GM18498 (cell line): ENCODE data around the gene IPO5.
"Not testable (repeated sequence)": the region's sequence is repeated elsewhere in the genome, so short reads cannot be mapped to it uniquely, and the experiment has no call there.

Experiments
- ATAC-seq: cut with Tn5 transposase; IDR thresholded peaks from one replicate; pipeline ENCODE4 v1.9.1; 2021; ENCODE audit warnings: mild to moderate bottlenecking, moderate library complexity; ENCODE audit not compliant: unreplicated experiment

The IPO5 gene

DNA sequence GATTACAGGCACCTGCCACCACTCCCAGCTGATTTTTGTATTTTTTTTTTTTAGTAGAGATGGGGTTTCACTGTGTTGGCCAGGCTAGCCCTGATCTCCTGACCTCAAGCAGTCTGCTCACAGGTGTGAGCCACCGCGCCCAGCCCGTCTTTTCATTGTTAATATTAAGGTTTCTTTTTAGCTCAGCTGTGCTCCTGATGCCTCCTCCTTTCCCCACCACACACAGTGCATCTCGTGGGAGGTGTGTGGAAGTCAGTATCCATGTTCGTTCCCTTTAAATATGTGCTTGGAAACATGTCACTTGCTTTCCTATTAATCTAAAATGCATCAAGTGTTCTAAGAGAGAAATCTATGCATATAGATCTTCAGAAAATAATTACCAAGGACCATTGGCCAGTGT is 53.5 kb downstream of the IPO5 start:
- no peak for ATAC-seq

DNA sequence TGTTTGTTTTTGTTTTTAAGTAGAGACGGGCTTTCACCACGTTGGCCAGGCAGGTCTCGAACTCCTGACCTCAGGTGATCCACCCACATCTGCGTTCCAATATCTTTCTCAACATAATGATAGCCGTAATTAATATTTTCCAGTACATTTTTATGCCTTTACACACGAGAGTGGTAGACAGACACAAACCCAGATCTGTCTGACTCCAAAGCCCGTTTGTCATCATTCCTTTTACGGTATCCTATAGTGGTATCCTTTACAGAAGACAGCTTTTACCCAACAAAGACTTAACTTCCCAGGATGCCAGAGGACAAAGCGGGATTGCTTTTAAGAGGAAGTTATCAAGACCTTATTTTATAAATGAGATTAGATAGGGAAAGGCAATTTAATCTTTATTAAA is 59.8 kb downstream of the IPO5 start:
- ATAC-seq: no peak

DNA sequence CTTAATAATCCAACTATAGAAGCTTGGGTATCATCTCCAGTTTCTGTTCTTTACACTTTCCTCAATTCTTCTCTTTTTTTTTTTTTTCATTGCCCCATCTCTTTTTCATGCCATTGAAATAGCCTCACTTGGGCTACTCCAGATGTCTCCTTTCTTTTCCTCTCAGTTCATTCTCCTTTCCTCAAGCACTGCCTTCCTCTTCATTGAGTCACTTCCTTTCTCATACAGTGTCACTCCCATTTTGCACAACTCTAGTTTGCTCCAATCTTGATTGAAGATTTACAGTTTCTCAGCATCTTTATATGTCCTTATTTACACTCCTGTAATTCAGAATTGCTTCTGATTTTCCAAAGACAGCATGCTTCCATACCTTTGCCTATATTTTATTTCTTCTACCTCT is 61.3 kb downstream of the IPO5 start:
- no peak for ATAC-seq

DNA sequence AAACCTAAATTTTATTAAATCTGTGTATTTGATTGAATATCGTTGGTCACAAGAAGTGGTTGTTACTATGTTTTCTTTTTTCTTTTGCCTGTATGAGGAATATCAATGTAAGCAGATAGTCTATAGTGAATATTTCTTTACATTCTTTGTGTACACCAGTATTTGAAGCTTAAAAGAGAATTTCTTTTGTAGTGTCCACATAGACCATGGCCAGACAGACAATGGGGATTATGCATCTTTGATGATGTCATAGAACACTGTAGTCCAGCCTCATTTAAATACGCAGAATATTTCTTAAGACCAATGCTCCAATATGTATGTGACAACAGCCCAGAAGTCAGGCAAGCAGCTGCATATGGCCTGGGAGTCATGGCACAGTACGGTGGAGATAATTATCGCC is 64.8 kb downstream of the IPO5 start:
- no peak for ATAC-seq

DNA sequence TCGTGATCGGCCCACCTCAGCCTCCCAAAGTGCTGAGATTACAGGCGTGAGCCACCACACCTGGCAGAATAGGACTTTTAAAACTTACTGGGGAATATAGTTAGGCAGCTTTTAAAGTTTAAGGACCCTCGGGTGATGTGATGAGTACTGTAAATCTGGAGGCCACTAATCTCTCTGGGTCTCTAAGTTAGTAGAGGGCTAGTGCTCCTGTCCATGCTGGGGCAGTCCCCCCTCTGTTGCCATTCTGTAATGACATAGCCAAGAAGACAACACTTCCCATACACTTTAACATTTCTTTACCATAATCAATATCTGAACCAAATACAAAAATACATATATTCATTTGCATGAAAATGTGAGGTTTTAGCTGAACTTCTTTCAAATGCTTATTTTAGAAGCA is 65.7 kb downstream of the IPO5 start:
- no peak for ATAC-seq

DNA sequence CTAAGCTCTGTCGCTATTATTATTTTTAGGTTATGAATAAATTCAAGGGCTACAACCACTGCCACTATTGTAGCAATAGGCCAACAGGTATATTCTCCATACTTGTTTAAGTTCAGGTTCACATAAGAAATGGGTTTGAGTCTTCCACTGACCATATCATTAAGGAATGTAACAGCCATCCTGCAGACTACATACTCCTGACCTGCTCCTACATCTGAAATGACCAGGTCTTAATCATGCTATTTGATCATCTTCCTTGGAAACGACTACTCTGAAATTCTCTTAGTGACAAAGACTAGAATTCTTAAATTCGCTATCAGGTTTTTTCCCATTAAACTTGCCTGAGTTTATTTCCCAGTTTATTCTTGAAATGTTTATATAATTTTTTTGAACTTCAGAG is 66.8 kb downstream of the IPO5 start:
- ATAC-seq: no peak

DNA sequence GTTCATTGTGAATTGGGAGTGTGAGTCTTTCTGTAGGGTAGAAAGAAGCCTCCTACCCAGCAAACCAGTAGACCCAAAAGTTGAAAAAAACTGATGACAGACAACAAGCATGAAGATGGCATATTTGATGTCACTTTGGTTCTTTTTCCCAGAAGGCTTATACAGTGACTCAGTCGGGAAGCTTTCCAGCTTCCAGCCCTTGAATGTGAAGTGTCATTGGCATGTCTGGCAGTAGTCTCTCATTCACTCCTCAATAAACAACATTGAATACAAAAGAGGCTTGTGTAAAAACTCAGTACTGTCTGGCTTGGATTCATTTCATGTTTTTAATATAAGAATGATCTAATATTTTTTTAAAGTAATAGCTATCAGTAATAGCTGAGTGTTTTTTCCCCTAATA is 68.7 kb downstream of the IPO5 start:
- ATAC-seq: no peak

DNA sequence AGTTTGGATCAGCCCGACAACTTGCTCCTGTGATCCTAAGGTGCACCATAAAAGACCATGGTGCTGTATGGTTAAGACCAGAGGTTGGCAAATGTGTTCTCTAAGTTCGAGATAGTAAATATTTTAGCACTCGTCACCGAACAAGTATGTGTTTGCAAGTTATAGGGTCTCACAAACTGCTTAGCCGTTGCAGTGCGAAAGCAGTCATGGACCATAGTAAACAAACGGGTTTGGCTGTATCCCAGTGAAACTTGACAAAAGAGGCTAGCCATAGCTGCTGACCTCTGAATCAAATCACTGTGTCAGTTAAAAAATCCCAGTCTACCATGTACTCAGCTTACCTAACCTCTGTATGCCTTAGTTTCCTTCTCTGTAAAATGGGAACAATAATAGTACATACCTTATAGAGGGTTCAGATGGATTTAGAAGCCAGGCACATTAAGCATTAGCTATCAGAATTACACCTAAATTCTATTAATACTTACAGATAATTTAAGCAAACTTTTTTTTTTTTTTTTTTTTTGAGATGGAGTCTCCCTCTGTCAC is 72.1 kb downstream of the IPO5 start:
- ATAC-seq: no peak

DNA sequence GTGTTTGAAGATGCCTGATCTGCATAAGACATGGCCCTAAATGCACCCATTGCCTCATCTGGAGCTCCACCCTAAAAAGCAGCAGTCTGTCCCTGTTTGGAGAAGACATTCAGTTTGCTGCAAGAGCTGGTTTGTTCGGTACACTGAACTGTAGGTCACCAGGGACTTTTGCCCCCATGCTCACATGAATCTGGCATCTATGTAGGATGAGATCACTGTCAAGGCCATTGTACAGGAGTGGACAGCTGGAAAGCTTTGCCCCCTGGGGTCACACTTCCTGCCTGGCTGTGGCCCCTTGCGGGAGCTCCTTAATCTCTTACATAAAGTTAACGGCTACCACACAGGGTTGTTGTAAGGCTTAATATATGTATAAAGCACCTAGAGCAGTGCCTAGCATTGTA is 73.0 kb downstream of the IPO5 start:
- ATAC-seq: no peak

DNA sequence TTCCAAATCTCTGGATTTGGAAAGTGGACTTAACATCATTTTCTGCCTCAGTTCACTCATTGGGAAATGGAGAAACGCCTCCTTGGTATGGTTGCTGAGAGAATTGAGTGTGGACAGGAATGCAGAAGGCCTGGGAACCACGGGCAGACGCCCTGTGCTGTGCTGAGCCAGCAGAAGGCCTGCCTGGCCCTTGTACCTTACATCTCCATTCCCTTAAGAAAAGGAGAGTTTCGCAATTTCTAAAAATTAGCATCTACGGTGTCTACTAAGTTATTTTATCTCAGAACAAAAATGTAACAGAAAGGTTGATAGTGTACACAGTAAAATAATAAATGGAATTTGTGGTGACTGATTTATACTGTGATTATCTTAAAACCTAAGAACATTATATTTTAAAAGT is 78.7 kb downstream of the IPO5 start:
- ATAC-seq: no peak

DNA sequence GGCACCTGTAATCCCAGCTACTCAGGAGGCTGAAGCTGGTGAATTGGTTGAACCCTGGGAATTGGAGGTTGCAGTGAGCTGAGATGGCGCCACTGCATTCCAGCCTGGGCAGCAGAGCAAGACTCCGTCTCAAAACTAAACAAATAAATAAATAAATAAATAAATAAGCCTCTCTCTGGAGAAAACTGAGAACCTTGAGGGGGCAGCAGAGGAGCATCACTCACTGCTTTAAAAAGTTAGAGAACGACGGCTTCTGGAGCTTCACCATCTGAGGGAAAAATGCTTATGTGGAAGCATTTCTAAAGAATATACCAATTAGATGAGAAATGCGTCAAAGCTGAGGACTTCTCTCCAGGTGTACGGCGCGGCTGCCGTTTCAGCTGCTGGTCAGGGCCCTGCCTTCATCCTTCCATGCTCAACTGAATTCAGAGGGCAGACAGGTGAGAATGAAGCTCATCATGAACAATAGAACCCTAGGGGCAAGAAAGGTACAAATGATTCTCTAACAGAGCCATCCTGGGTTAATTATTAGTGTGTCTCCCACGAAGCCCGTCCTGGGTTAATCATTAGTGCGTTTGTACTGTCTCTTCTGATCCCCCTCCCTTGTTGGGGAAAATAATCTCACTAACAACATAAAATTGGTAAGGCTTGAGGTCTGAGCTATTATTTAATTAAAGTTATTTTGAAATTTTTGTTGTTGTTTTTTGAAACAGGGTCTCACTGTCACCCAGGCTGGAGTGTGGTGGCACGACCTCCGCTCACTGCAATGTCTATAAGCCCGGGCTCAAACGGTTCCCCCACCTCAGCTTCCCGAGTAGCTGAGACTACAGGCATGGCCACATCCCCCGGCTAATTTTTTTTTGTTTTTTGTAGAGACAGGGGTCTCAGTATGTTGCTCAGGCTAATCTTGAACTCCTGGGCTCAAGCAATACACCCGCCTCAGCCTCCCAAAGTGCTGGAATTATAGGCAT is 80.1 kb downstream of the IPO5 start:
- no peak for ATAC-seq

DNA sequence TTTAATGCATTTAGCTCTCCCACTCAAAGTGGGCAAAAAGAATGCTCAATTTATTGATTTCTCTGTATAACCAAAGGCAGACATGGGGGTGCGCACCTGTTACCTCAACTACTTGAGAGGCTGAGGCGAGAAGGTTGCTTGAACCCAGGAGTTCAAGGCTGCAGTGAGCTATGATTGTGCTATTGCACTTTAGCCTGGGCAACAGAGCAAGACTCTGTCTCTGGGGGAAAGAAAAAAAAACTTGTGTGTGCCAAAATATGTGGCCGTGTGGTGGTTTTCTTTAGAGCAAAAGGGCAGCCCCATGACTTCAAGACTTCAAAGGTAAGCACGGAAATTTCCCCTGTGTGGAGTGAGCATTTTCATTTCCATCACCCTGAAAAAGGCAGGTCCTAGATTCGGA is 81.9 kb downstream of the IPO5 start:
- no peak for ATAC-seq

DNA sequence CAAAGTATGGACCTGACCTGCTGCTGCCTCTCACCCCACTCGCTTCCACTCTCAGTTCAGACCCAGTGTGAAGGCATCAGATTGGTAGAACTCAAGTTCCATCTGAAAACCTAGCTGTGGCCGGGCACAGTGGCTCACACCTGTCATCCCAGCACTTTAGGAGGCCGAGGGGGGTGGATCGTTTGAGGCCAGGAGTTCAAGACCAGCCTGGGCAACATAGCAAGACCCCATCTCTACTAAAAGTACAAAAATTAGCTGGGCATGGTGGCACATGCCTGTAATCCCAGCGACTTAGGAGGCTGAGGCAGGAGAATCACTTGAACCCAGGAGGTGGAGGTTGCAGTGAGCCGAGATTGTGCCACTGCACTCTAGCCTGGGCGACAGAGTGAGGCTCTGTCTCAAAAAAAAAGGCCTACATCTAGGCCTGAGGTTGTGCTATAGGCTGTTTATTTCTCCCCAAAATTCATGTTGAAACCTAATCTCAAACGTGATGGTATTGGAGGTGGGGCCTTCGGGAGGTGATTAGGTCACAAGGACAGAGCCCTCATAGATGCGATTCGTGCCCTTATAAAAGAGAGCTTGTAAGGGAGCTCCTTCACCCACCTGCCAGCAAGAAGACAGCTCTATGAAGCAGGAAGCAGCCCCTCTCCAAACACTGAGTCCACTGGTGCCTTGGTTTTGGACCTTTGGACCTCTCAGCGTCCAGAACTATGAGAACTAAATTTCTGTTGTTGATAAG is 83.3 kb downstream of the IPO5 start:
- not testable (repeated sequence) for ATAC-seq

DNA sequence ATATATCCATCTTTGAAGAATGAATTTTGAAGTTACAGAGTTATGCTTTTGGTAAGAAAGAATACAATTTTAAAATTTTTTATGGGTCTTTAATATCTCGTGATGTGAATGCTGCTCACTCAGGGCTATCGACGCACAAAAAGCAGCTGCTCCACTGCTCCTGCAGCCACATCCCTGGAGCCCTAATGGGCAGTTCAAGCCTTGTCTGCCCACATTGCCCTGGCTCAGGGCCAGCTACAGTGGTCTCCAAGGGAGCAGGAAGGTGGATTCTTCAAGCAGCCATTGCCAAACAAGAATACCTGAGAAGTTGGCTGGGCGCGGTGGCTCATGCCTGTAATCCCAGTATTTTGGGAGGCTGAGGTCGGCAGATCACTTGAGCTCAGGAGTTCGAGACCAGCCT is 85.8 kb downstream of the IPO5 start:
- no peak for ATAC-seq

DNA sequence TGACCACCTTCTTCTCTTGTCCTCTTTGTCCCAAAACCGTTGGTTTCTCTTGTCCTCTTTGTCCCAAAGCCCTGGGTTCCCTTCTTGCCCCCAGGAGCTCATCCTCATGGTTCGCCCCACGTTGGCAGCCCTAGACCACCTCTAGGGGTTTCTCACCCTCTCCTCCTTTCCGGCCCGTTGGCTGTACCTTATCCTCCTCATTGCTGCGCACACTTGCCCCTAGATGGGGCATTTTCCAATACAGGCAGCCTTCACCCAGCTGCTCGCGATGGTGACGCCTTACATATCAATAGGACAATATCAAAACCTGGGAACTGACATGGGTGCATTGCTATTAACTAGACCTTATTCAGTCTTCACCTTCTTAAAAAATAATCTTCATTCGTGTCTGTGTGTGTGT is 86.5 kb downstream of the IPO5 start:
- no peak for ATAC-seq

DNA sequence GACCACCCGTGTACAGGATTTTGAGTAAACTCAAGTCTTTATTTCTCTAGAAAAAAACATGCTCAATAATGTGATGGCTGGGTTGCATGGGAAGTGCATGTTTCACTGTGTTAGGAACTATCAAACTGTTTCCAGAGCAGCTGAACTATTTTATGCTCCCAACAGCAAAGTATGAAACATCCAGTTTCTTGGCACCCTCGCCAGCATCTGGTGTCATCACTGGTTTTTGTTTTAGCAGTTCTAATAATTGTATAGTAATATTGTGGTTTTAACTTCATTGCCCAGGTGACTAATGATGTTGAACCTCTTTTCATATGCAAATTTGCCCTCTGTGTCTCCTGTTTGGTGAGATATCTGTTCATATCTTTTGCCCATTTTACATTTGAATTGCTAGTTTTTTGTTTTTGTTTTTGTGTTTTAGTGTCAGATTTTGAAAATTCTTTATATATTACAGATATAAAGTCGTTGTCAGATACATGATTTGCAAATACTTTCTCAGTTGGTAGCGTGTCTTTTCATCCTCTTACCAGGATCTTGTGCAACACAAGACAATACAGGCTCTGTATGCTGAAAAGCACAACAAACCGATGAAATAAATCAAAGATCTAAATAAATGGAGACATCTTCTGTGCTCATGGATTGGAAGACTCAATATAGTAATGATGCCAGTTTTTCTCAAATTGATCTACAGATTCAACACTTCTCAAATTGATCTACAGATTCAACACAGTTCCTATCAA is 87.8 kb downstream of the IPO5 start:
- no peak for ATAC-seq

DNA sequence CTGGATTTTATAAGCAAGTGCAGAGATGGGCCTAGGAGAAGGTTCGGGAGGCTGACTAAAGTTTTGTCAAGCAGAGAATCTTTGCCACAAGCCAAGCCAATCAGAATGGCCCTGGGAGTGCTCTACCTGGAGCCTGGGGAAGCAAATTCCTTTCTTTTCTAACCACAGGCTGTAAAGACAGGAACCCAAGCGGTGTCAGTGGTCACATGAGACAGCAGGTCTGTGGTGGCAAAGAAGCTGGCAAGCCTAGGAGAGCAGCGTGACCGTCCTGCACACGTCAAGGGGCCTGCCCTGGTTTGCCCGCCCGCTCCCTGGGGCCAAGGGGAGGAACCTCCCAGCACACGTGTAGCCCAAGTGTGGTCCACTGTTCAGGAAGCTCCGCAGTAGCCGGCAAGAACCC is 90.8 kb downstream of the IPO5 start:
- ATAC-seq: no peak

DNA sequence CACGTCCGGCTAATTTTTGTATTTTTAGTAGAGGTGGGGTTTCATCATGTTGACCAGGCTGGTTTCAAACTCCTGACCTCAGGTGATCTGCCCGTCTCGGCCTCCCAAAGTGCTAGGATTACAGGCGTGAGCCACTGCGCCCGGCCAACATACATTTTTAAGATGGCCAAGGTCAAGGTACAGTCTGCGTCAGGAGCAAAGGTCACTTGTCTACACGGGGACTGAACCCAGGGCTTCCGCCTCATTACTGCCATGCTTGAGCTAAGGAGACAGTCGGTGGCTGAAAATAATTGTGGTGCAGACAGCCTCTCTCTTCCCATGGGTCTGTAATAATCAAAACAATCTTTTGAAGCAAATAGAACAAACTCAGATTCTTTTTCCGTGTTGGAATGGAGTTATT is 94.3 kb downstream of the IPO5 start:
- ATAC-seq: not testable (repeated sequence)

DNA sequence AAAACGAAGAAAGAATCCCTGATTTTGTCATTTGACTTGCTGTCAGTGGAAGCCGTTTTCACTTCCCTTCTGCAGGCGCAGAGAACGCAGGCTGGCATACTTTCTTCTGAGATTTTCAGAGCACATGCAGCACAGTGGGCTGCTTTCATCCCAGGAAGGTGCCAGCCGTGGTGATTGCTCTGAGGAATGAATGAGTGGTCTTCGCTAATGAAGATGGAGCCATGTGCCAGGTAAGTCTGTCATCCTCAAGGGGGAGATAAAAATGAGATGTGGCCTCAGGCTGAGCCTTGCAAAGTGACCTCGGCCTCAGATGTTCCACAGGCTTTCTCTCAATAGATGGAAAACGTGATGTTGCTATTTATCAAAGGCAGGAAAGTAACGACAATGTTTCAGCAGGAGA is 94.8 kb downstream of the IPO5 start:
- no peak for ATAC-seq

DNA sequence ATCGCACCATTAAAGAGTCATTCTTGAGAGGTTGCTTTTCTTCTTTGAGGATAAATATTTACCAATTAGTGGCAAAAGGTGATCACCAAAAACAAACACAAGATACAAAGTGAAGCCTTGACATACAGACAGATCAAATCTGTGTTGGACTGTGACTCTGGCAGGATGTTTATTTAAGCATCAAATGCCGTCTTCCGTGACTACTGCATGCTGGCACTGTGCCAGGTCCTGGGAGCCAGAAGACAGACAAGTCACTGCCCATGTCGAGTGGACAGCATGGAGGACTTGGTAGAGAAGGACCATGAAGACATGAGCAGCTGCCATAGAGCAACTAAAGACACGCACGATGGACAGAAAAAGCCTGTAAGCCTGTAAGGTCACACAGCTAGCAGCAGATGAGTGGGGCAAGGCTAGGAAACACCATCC is 96.6 kb downstream of the IPO5 start:
- ATAC-seq: no peak

DNA sequence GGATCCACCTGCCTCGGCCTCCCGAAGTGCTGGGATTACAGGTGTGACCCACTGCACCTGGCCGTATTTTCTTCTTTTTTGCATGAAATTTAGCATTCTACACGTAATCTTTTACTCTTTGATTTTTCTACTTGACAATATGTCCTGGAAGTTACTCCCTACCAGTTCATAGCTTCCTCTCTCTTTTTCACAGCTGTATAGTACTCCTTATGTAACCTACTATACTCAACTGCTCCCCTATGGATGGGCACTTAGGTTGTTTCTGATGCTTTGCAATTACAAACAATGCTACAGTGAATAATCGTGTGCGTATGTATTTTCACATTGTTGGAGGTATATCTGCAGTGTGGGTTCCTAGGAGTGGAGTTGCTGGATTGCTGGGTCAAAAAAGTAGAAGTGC is 98.9 kb downstream of the IPO5 start:
- ATAC-seq: no peak
